Glutamatergic neuron (in vitro differentiated cells): ENCODE measurements around the gene KRTAP10-8. TPM values are rescaled to one million over a fixed set of nuclear protein-coding genes. Genes with fewer than 3 reads are reported as not detected.

ENCODE experiments used
- DNase-seq: peaks from one replicate; pipeline ENCODE4 v3.0.0; 2022
- H3K27ac Mint-ChIP-seq: one replicate; pipeline ENCODE4 v1.8.0; 2020; ENCODE audit warnings: mild to moderate bottlenecking, mixed read lengths, inconsistent platforms; ENCODE audit not compliant: unreplicated experiment
- H3K27me3 Mint-ChIP-seq: one replicate; pipeline ENCODE4 v1.8.0; 2020; ENCODE audit warnings: mild to moderate bottlenecking, moderate library complexity, mixed read lengths, inconsistent platforms; ENCODE audit not compliant: unreplicated experiment
- H3K36me3 Mint-ChIP-seq: one replicate; pipeline ENCODE4 v1.8.0; 2020; ENCODE audit warnings: mild to moderate bottlenecking, mixed read lengths, inconsistent platforms; ENCODE audit not compliant: unreplicated experiment
- H3K4me1 Mint-ChIP-seq: one replicate; pipeline ENCODE4 v1.8.0; 2020; ENCODE audit warnings: mild to moderate bottlenecking, low read depth, mixed read lengths, inconsistent platforms; ENCODE audit not compliant: unreplicated experiment
- H3K4me3 Mint-ChIP-seq: one replicate; pipeline ENCODE4 v1.8.0; 2020; ENCODE audit warnings: mild to moderate bottlenecking, mixed read lengths, inconsistent platforms; ENCODE audit not compliant: unreplicated experiment
- H3K9me3 Mint-ChIP-seq: one replicate; pipeline ENCODE4 v1.8.0; 2020; ENCODE audit warnings: mild to moderate bottlenecking, moderate library complexity, mixed read lengths, inconsistent platforms; ENCODE audit not compliant: unreplicated experiment
- total RNA-seq: library from RNA; stranded (reverse); fragmentation: NEBNext Ultra II Directional; extraction: Animal tissue kit (Norgen Biotek cat#: 25700); gene quantifications from one replicate; pipeline ENCODE4 v1.2.1, GENCODE V29; 2021; ENCODE audit not compliant: unreplicated experiment
- TF ChIP-seq, protein P1 (sequence below): fragments of 200-600 bp; sonication (generic); IDR thresholded peaks from one replicate; pipeline ENCODE4 v1.5.0; 2021; ENCODE audit not compliant: partially characterized antibody, unreplicated experiment

KRTAP10-8 gene
- total RNA-seq, 1 donor from 2014 or later, result not detected

DNA sequence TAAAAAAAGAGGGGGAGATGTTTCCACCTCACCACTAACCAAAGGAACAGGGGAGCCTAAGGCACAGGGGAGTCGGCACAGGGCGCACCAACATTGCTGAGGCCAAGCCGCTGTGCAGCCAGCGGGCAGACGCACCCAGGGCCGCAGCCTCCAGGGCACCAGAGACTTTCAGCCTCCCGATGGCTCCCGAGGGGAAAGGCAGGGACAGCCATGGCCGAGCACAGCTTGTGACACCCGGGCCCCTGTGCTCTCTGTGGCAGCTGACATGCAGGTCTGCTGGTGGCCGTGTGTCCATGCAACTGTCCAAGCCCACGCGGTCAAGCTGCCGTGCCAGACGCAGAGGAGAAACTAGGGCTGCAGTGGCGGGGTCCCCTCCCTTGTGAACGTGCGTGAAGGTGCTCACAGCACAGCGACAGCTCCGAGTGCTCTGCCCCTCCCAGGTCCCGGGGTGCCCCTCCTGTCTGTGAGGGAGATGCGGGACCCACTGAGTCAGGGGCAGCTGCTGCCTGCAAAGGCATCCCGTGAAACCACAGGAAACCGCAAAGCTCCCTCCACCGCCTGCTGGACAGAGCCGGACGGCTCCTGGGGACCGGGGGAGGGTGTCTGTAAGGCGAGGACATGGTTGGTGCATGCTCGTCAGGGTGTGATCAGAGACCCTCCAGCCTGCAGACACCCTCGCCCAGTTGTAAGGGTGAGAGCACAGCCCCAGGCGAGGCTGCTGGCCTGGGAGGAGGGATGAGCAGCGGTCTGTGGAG is 36.9 kb downstream of the KRTAP10-8 start:
- Mint-ChIP-seq H3K9me3 (peaks cover 24% of the 10 kb centered on the region), H3K27me3 (peaks cover 9% of the 10 kb centered on the region), H3K4me3 (no peak overlapping the region), H3K4me1 (peaks cover 6% of the 10 kb centered on the region), H3K27ac (no peak overlapping the region), H3K36me3 (peaks cover 13% of the 10 kb centered on the region)
- no peak for DNase-seq
- TF ChIP-seq, protein P1, sequence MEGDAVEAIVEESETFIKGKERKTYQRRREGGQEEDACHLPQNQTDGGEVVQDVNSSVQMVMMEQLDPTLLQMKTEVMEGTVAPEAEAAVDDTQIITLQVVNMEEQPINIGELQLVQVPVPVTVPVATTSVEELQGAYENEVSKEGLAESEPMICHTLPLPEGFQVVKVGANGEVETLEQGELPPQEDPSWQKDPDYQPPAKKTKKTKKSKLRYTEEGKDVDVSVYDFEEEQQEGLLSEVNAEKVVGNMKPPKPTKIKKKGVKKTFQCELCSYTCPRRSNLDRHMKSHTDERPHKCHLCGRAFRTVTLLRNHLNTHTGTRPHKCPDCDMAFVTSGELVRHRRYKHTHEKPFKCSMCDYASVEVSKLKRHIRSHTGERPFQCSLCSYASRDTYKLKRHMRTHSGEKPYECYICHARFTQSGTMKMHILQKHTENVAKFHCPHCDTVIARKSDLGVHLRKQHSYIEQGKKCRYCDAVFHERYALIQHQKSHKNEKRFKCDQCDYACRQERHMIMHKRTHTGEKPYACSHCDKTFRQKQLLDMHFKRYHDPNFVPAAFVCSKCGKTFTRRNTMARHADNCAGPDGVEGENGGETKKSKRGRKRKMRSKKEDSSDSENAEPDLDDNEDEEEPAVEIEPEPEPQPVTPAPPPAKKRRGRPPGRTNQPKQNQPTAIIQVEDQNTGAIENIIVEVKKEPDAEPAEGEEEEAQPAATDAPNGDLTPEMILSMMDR, result no peak

DNA sequence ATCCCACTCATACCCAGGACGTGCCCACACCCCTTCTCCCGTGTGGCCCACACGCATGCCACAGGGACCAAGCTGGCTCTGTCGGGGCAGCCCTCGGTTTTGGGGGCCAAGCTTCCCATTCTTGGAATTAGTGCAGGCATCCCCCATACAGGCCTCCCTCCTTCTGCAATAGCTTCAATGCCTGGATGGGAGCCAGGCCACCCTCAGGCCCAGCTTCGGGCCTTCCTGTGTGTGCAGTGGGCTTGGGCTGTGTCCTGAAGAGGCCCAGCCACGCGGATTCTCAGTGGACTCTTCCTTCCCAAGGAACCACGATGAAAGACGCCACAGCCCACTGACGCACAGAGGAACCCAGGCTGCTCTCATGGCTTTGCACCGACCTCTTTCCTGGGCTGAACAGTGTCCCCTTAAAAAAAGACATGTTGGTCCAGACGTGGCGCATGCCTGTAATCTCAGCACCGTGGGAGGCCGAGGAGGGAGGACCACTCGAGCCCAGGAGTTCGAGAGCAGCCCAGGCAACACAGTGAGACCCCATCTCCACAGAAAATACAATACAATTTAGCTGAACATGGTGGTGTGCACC is 37.7 kb downstream of the KRTAP10-8 start:
- Mint-ChIP-seq H3K36me3 (peaks cover 6% of the 10 kb centered on the region), H3K4me1 (peaks cover 6% of the 10 kb centered on the region), H3K27me3 (peaks cover 9% of the 10 kb centered on the region)

DNA sequence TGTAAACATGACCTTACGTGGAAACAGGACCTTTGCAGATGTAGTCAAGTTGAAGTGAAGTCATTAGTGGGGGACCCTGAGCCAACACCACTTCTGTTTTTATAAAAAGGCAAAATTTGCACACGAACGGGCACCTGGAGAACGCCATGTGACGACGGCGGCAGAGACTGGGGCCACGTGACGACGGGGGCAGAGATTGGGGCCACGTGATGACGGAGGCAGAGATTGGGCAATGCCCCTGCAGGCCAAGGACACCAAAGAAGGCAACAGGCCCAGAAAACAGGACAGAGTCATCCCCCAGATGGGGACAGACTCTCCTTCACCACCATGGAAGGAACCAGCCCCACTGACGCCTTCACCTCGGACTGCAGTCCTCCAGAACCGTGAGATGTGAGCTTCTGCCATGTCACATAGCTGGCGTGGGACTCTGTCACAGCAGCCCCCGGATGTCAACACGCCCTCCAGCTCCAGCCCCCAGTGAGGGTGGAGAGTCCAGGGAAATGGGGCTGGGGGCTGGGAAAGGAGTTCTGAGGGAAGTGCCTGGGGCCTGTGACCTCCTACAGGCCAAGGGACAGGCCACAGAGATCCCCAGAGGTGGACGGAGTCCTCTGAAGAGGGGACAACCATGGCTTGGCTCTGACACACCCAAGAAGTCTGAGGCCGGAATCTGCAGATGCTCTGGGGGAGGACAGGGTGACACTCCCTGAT is 38.5 kb downstream of the KRTAP10-8 start:
- Mint-ChIP-seq H3K4me1 (peaks cover 6% of the 10 kb centered on the region), H3K4me3 (no peak overlapping the region), H3K27ac (no peak overlapping the region), H3K36me3 (no peaks in the 10 kb centered on the region), H3K27me3 (peaks cover 9% of the 10 kb centered on the region), H3K9me3 (peaks cover 18% of the 10 kb centered on the region)
- DNase-seq, result no peak
- TF ChIP-seq, protein P1, result no peak

More for the DNA sequence above, 37.7 kb downstream of the KRTAP10-8 start:
- Mint-ChIP-seq H3K9me3 (peaks cover 22% of the 10 kb centered on the region), H3K4me3 (no peak overlapping the region), H3K27ac (no peak overlapping the region)
- no peak for DNase-seq
- TF ChIP-seq, protein P1, result no peak

DNA sequence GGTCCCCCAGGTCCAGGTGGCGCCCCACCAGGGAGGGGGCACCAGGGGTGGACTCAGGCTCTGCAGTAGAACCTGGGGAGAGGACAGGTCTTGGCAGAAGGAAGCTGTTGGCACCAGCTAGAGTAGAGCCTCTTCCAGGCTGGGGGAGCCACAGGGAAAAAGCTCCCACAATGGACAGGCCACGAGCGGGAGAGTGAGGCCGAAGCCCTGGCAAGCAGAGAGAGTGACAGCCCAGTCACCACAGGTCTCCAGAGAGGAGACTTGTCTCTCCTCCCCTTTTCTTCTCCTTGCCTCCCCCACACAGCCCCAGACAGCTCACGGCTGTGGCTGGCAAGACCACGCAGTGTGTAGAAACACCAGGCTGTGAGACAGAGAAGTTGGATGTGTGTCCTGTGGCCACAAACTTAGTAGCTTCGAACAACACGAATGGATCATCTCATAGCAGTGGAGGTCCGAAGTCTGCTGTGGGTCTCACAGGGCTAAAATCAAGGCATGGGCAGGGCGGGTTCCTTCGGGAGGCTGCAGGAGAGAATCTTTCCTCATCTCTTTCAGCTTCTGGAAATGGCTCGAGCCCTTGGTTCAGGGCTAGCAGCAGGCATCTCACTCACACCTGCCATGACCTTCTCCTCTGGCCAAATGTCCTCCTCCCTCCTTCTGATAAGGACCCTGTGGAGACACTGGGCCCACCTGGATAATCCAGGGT is 39.2 kb downstream of the KRTAP10-8 start:
- H3K9me3 Mint-ChIP-seq, result peaks cover 19% of the 10 kb centered on the region

More for the DNA sequence above, 39.2 kb downstream of the KRTAP10-8 start:
- H3K27ac Mint-ChIP-seq, result no peak overlapping the region
- H3K4me3 Mint-ChIP-seq, result no peak overlapping the region
- H3K4me1 Mint-ChIP-seq, result peaks cover 6% of the 10 kb centered on the region
- peaks cover 9% of the 10 kb centered on the region for H3K27me3 Mint-ChIP-seq
- H3K36me3 Mint-ChIP-seq, result peaks cover 2% of the 10 kb centered on the region
- TF ChIP-seq, protein P1, result no peak
- no peak for DNase-seq
